Gastroesophageal sphincter (tissue), 3 donors: Measurements from ENCODE around the gene A2M.

Source experiments
- CTCF ChIP-seq, 4 experiments: fragments of 200-600 bp in 2 of 4; fragments of 450-650 bp in 2 of 4; sonication (generic) in 1 of 4; IDR thresholded peaks; one replicate each; pipeline ENCODE4 v1.5.1; 2017 to 2019; ENCODE audit warnings: antibody characterized with exemption in 4 of 4, mild to moderate bottlenecking in 2 of 4, moderate library complexity in 2 of 4
- POLR2A ChIP-seq, 2 donors: fragments of 450-650 bp; IDR thresholded peaks; one replicate each; pipeline ENCODE4 v1.6.1; 2017; ENCODE audit warnings: antibody characterized with exemption in 2 of 2, mild to moderate bottlenecking in 2 of 2, moderate library complexity in 1 of 2

- TF ChIP-seq POLR2A (IDR thresholded peaks at IDR 0.05) (no peak), CTCF (IDR thresholded peaks at IDR 0.05) (no peak)
Observed at GRCh38 chr12:9079883-9080675, 35.6 kb downstream of the A2M start.
